NCI-H748 treated with DMSO at 0.1 percent for 48 hours (cell line): Measurements from ENCODE around the gene CD1B.
"Not testable (repeated sequence)": the region's sequence is repeated elsewhere in the genome, so short reads cannot be mapped to it uniquely, and the experiment has no call there.

Source experiments
- DNase-seq: peaks from one replicate; lab custom pipeline; 2025; lab: John Stamatoyannopoulos, UW

The CD1B gene

GRCh38 chr1:158328426-158328825, 2.9 kb downstream of the CD1B start:
- DNase-seq, result no peak

GRCh38 chr1:158327481-158327880, 3.9 kb downstream of the CD1B start:
- no peak for DNase-seq

DNA sequence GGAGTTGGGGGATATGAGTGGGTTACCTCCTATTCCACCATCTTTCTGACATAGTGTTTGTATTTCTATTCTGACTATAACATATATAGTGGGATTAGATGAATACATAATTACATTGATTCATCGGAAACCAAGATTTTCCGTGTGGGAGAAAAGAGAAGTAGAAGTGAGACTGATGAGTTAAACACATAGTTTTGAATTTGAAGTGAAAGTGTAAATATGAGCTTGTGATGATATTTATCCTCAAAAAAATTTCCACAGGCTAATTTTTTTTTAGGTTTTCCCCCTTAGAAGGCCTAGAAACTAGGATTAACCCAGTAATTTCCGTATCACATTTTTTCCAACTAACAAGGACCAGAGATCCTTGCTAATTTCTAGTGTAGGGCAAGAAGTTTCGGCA, 6.9 kb downstream of the CD1B start:
- DNase-seq, result no peak

- no peak for DNase-seq
Observed at GRCh38 chr1:158323866-158324265, 7.5 kb downstream of the CD1B start.

GRCh38 chr1:158311066-158311465, 20.3 kb downstream of the CD1B start:
- DNase-seq, result no peak

DNA sequence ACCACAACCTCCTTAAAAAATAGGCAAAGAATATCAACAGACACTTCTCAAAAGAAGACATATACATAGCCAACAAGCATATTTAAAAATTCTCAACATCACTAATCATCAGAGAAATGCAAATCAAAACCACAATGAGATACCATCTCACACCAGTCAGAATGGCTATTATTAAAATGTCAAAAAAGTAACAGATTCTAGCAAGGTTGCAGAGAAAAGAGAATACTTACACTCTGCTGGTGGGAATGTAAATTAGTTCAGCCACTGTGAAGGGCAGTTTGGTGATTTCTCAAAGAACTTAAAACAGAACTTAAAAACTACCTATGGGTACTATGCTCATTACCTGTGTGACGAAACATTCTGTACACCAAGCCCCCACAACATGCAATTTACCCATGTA, 20.7 kb downstream of the CD1B start:
- DNase-seq, result no peak

GRCh38 chr1:158295791-158296190, 35.5 kb downstream of the CD1B start:
- DNase-seq, result no peak

DNA sequence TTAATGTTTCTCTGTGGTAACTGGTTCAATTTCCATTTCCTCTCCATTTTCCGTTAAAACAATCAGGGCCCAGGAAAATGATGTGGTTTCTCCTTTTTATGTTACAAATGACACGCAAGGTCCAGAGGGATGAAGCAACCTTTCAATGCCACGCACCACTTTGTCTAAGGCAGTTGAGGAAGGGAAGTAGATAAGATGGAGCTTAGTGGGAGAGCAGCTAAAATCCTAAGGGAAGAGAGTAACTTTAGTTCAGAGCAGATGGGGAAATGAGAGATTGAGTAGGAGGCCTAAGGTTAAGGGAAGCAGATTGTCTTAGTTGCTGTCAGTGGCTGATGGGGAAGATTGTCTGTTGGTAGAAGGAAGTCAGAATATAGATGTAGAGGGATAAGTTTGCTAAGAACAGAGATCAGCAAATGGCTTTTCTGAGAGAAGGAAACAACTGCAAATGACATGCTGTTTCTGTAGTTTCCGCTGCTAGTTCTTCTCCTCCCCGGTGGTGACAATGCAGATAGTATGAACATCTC, 40.9 kb downstream of the CD1B start:
- DNase-seq, result no peak

DNA sequence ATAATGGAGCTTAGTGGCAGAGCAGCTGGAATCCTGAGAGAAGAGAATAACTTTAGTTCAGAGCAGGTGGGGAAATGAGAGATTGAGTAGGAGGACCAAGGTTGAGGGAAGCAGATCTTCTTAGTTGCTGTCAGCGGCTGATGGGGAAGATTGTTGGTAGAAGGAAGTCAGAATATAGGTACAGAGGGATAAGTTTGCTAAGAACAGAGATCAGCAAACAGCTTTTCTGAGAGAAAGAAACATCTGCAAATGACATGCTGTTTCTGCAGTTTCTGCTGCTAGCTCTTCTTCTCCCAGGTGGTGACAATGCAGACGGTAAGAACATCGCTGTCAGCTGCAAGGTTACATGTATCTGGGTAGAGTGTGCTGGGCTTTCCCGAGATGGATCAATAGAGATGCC, 41.5 kb downstream of the CD1B start, which contains the start of gene CD1C:
TSS of gene CD1C (plus strand) at position 113 of the 400 bp plus-strand sequence. CDS start at position 255, 142 bp downstream.
- no peak for DNase-seq

DNA sequence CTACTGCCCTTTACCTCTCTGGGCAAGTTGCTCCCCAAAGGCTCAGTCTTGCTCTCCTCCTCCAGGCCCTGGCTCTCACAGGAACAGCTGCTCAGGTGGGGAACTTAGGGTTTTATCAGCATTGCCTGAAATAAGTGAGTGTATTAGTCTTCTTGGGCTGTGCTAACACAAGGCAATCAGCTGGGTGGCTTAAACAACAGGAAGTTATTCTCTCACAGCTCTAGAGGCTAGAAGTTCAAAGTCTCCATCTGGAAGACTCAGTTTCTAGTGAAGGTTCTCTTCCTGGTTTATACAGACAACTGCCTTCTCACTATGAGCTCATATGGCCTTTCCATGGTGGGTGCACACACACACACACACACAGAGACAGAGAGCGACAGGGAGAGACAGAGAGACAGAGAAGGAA, 44.4 kb downstream of the CD1B start:
- DNase-seq, result no peak

- DNase-seq, result no peak
Observed at GRCh38 chr1:158286487-158286886, 44.8 kb downstream of the CD1B start.

GRCh38 chr1:158285756-158286241, 45.5 kb downstream of the CD1B start:
- no peak for DNase-seq

DNA sequence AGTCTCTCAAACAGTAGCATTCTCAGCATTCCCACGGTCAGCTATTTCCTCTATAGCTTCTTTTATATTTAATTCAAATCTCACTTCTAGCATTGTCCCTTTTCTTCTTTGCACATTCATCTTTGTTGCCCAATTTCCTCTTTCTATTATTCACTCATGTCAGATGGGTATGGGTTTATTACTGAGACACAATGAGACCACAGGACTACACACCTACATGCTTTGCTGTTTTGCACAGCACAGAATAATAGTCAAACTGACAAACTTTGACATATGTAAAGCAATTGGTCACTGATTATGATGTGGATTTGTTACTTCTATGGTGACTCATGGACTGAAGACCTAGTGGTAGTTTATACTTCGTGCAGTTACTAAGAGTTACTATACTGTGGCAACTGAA, 47.4 kb downstream of the CD1B start:
- no peak for DNase-seq

GRCh38 chr1:158282421-158282820, 48.9 kb downstream of the CD1B start:
- not testable (repeated sequence) for DNase-seq
